NCI-H524 treated with DMSO at 0.1 percent for 48 hours (cell line): Measurements from ENCODE around the gene LRP5.
"Not testable (repeated sequence)": the region's sequence is repeated elsewhere in the genome, so short reads cannot be mapped to it uniquely, and the experiment has no call there.

Experiments used
- DNase-seq: peaks from one replicate; lab custom pipeline; 2025; lab: John Stamatoyannopoulos, UW

Gene LRP5

DNA sequence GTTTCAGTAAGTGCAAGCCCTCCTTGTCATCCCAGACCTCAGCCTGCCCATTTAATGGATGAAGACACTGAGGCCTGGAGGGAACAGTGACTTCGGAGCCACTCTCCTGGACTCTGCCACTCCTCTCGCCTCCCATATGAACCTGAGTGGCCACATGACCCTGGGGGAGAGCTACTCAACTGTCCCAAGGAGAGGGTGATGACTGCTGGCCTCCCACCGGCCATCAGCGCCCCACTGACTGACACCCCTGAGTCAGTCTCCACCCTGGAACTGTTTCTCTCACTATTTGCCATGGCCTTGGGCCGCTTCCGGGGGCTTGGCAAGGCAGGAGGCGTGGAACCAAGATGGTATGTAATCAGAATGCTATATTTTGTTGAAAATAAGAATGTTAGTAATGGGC lies 17.1 kb downstream of the LRP5 start:
- no peak for DNase-seq

- DNase-seq = no peak
Observed at GRCh38 chr11:68329978-68330699, 17.7 kb downstream of the LRP5 start.

DNA sequence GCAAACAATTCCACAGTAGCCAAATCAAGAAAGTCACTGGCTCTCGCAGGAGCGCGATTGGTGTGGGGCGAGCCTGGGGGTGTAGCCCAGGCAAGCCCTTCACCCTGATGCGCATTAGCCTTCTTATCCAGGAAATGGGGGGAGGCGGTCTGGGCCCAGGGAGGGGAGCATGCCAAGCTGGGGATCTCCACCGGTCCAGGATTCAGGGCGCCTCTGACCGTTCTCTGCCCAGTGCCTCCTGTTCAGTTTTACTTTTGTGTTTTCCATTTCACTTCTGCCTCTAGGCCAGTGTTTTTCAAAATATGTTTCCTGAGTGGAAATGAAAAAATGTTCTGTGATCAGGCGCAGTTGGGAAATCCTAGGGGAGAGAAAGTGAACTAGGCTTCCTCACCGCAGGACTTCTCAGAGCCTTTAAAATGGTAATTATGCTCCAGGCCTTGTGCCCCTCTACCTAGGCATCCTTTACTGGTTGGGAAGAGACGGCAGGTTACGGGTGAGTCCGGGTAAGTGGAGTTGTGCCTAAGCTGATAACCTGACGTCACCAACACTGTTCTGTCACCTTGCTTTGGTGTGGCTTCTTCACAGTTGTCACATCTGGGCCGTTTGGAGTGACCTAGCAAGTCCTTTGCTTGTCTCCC lies 18.4 kb downstream of the LRP5 start:
- no peak for DNase-seq

- DNase-seq = no peak
Observed at GRCh38 chr11:68331338-68331947, 19.1 kb downstream of the LRP5 start.

- DNase-seq = no peak
Observed at GRCh38 chr11:68332186-68332585, 19.8 kb downstream of the LRP5 start.

- no peak for DNase-seq
Observed at GRCh38 chr11:68333173-68333572, 20.8 kb downstream of the LRP5 start.

DNA sequence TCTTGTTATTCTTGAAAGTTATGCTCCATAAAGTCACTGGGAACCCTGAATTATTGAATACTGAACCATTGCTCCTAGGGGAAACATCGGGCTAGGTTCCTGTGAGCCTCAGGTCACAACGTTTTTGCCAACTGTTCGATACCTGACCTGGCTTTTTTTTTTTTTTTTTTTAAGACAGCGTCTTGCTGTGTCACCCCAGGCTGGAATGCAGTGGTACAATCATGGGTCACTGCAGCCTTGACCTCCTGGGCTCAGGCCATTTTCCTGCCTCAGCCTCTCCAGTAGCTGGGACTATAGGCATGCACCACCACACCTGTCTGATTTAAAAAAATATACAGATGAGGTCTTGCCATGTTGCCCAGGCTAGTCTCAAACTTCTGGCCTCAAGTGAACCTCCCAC lies 22.5 kb downstream of the LRP5 start:
- no peak for DNase-seq

GRCh38 chr11:68335683-68336082 lies 23.3 kb downstream of the LRP5 start:
- no peak for DNase-seq

GRCh38 chr11:68336716-68337115 lies 24.3 kb downstream of the LRP5 start:
- DNase-seq = no peak

DNA sequence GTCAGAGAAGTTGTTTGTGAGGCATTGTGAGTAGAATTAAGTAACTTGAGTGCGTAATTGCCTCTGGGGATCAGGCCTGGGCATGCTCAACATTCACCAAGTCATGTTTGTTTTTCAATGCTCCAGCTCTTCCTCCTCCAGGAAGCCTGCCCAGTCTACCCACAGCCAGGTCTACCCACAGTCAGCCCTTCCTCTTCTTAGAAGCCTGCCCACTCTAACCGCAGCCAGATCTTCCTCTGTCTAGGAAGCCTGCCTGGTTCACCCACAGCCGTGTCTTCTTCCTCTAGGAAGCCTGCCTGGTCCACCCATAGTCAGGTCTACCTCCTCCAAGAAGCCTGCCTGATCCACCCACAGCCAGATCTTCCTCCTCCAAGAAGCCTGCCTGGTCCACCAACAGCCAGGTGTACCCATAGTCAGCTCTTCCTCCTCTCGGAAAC lies 25.0 kb downstream of the LRP5 start:
- DNase-seq = no peak

DNA sequence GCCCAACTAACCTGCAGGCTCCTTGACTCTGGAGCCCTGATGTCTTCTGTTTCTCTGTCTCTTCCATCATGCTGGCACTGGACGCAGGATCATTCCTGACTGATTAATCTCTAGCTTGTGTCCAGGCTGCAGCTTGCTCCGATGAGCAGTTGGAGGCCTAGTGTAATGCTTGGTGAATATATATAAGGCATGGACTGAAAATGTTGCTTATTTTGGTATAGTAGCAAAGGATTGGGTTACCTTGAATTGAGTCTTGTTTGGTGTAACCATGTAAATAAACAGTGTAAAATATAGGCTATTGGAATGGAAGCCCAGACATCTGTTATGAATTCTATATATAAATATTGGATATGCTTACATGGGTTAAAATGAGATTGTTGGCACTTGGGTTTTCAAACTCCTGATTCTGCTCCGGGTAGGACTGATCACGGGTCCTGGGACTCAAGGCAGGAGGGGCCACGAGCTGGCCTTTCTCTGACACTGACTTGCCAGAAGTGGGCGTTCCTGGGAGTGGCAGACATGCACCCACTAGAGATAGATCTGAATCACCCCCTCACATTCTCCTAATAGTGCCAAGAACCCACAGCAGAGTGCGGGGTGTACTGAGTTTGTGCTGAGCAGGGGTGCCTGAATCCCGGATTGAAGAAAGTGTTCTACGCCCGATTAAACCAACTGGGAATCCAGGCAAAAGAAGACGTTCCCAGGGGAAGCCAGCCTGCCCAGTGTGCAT lies 25.8 kb downstream of the LRP5 start:
- DNase-seq = no peak

DNA sequence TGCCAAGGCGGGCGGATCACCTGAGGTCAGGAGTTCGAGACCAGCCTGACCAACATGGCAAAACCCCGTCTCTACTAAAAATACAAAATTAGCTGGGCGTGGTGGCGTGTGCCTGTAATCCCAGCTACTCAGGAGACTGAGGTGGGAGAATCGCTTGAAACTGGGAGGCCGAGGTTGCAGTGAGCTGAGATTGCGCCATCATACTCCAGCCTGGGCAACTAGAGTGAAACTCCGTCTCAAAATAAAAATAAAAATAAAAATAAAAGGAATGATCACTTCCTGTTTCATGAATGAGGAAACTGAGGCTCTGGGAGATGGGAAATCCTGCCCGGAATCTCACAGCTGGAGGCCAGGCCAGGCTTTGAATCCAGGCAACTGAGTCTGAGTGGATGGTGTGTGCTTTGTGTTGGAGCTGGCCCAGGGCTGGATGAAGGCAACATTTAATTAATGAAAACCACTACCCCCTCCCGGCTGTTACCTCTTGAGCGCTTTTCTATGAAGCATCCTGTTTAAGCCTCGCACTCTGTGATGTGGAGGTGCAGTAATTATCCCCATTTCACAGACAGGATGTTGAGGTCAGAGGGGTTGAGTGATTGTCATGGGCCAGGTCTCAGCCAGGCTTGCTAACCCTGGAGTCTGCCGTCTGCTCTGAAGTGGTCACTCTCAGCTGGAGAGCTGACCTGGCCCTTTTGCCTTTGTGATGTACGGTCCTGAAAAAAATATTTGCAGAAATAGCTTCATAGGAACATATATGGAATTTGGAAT lies 27.8 kb downstream of the LRP5 start:
- no peak for DNase-seq

- DNase-seq = no peak
Observed at GRCh38 chr11:68340784-68341556, 28.6 kb downstream of the LRP5 start.

DNA sequence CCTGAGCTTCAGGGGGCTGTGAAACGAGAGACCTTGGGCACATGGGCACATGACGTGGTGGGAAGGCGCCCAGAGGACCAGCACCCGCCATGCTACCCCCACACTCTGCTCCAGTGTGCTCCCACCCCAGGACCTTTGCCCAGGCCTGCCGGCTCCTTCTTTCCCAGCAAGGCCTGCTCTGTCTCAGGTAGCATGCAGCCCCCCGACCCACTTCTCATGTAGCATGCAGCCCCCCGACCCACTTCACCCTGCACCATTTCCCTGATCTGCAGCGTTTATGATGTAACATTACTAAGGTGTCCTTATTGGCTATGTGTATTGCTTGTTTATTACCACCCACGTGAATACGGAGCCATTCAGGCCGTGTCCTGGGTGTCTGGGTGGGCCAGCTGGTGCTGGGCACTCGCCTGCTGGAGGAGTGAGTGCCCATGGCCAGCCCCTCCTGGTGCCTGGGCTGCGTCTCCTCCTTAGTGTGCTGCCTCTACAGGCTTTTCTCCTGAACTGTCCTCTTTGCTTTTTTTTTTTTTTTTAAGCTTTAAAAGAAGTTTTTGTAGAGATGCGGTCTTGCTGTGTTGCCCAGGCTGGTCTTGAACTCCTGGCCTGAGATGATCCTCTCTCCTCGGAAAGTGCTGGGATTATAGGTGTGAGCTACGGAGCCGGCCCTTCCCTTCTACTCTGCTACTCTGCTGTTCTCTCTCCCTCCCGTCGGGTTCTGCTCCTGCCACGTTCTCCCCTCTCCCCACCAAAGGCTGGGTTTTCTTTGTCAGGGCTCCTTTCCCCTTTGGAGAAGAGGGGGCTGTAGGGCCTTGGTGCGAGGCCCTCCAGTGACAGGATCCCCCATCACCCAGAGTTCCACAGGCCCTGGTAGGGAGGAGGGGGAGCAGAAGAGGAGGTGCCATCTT lies 29.4 kb downstream of the LRP5 start:
- no peak for DNase-seq

DNA sequence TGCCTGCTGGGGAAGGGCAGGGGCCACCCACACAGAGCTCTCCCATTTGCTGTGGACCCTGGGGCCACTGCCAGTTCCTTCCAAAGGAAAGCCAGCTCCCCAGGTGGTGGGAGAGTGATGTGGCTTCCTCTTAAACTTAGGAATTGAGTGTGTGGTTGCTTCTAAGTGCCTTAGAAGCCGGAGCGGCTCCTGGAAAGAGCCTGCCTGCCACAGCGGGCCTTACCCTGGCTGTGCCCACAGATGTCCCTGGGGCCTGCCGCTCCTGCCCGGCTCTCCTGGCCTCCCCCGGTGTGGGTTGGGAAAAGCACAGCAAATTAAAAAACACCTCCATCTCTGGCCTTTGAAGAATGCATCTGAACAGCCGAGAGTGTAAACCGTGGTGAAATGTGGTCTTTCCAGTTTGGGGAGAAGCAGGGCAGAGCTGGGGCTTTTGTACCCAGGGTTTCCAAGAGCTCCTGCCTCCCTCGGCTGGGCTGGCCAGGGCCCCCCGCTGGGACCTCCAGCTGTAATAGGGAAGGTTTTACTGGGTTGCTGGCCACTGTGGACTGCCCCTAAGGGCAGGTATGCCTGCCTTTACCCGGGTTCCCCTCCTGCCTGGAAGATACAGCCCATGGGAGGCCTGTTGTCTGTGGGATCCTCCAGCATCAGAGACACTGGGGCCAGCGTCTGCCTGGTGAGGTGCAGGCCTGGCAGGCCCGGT lies 30.2 kb downstream of the LRP5 start:
- no peak for DNase-seq

DNA sequence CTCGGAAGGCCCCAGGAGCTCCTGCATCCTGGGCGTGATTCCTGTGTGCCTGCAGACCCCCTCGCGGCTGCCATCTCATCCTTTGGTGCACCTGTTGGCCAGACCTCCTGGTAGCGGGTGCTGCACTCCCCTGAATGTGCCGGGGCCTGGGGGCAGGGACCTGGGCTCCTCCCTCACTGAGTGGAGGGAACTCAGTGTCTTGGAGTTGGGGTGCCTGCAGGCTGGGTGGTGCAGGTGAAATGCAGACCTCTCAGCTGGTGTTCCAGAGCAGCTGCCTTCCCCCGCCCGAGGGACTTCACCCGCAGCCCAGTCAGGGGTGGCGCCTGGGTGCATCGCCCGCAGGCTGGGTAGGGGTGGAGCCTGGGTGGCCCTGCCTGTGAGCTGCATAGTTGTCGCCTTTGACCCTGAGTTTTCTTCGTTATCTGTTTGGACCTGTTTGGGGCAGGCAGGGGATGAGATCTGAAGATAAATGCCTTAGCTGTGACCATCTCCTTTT lies 31.4 kb downstream of the LRP5 start:
- no peak for DNase-seq

- not testable (repeated sequence) for DNase-seq
Observed at GRCh38 chr11:68344821-68345220, 32.4 kb downstream of the LRP5 start.

GRCh38 chr11:68345776-68346461 lies 33.5 kb downstream of the LRP5 start:
- DNase-seq = no peak

DNA sequence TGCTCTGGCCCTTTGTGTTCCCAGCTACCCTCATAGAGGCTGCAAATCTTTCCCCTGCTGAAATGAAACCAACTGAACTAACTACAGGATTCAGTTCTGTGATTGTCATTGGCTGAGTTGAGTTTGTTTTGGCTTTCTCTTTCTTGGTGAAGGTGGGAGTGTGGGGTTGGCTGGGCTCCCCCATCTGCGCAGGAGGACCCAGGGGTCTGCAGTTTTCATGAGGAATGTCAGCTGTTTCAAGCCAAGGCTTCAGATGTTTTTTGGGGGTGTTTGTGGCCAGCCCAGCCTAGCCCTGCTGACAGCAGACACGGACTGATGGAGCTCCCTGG lies 34.0 kb downstream of the LRP5 start:
- DNase-seq = no peak
